ENCODE data around the gene KLHL2. TPM values are rescaled to one million over a fixed set of nuclear protein-coding genes. Genes with fewer than 3 reads are reported as not detected.

The KLHL2 gene
- total and polyA plus RNA-seq, 2 of the 13 experiments (the other 11 are each of a cell fraction or from before 2014, with no cell fraction given) = 9.2 to 17.6 TPM

DNA sequence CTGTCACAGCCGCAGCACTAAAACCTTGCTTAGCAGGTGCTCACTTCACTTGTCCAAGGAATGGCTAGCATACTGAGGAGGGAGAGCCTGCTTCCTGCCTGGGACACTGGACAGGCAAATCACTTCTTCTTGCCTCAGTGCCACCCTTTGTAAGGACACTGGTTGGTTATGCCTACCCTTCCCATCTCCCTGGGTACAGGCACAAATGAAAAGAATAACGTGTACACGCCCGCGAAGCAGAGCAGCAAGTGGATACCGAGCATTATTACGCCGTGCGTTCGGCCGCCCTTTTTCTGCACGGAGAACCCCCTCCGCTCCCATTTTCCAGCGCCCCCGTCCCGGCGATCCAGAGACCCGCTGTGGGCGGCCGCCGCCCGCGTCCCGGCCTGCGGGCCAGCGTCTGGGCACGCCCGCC is 338 bp upstream of the KLHL2 start (continued):
- TF ChIP-seq, protein P1, sequence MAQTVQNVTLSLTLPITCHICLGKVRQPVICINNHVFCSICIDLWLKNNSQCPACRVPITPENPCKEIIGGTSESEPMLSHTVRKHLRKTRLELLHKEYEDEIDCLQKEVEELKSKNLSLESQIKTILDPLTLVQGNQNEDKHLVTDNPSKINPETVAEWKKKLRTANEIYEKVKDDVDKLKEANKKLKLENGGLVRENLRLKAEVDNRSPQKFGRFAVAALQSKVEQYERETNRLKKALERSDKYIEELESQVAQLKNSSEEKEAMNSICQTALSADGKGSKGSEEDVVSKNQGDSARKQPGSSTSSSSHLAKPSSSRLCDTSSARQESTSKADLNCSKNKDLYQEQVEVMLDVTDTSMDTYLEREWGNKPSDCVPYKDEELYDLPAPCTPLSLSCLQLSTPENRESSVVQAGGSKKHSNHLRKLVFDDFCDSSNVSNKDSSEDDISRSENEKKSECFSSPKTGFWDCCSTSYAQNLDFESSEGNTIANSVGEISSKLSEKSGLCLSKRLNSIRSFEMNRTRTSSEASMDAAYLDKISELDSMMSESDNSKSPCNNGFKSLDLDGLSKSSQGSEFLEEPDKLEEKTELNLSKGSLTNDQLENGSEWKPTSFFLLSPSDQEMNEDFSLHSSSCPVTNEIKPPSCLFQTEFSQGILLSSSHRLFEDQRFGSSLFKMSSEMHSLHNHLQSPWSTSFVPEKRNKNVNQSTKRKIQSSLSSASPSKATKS (CRISPR knock-in tag; IDR thresholded peaks at IDR 0.05) = no peak
- TF ChIP-seq SYNCRIP (IDR thresholded peaks at IDR 0.05; ENCODE audit: insufficient read depth, low read depth, low read length) (no peak), ZNF614 (CRISPR knock-in tag; IDR thresholded peaks at IDR 0.05; ENCODE audit: borderline replicate concordance) (peak; percentile 20; the same call in 1 of the 2 replicates), RFX1 (IDR thresholded peaks at IDR 0.05) (no peak), ZNF558 (CRISPR knock-in tag; IDR thresholded peaks at IDR 0.05; ENCODE audit: borderline replicate concordance) (0 out of 2 replicates have a peak, but pooled peaks have one; percentile 7), SALL1 (CRISPR knock-in tag; IDR thresholded peaks at IDR 0.05) (peak; percentile 30; the same call in 1 of the 2 replicates), ZSCAN12 (CRISPR knock-in tag; IDR thresholded peaks at IDR 0.05) (no peak), ZNF263 (CRISPR knock-in tag; IDR thresholded peaks at IDR 0.05) (peak; percentile 48)

DNA sequence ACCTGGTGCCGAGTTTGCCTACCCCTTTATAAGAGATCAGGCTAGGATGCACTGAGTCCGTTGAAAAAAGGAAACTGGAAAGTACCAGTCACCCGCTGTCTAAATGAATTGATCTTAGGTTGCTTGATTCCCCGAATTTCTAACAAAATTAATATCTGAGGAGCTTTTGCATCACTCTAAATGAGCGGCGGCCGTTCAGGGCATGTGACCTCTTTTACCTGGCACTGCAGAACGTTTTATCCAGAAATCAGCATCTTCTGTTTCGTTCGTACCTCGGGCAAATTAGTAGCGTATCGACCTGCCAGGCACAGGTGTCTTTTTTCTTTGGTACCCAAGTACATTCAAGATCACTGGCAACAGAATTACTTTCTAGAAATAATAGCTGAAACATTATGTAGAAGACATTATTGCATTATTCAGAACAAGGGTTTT is 876 bp downstream of the KLHL2 start:
- in situ Hi-C loops (cut with HindIII; ENCODE audit: extremely low pct_ligation_motif_present, low pct_unique_long_range_greater_than_20kb) = loop anchor here (5.0 kb wide), 1 partner anchor 119 kb away; the partner anchor contains the start of gene MSMO1
- H4K20me1 ChIP-seq (ENCODE audit: insufficient read depth, low read length) = no peaks in the 10 kb centered on the region
- H3K4me1 ChIP-seq (ENCODE audit: insufficient read depth, low read length) = peaks cover 47% of the 10 kb centered on the region
- ATAC-seq = peak; percentile 13
- BruUV-seq (replicated peaks) = no TSS peak
- peak overlapping the region; percentile 72 for H3K9ac ChIP-seq (ENCODE audit: insufficient read depth, low read depth, low read length)
- intact Hi-C loops (cut with micrococcal nuclease; ENCODE audit: unreplicated experiment) = loop anchor here (5.0 kb wide), 2 partner anchors 76 to 96 kb away; partner anchors contain the start of gene TMEM192
- peaks cover 35% of the 10 kb centered on the region for H3K79me2 ChIP-seq (ENCODE audit: insufficient read depth, low read length)
- peaks cover 0 to 3% of the 10 kb centered on the region in 2 experiments; a peak in 1 of 5 replicates for H3K27me3 ChIP-seq (ENCODE audit: control insufficient read depth in 1 of 2, insufficient read depth in 2 of 2, low read length in 2 of 2)
- H2AFZ ChIP-seq (ENCODE audit: low read length) = no peak overlapping the region
- POLR2A ChIA-PET = interaction anchor here (2.3 kb wide), 1 partner anchor 120 kb away, joined by 7 read pairs; the partner anchor contains the start of gene MSMO1
- no peaks in the 10 kb centered on the region for H3K36me3 ChIP-seq (replicated peaks in 1 of 2; ENCODE audit: control insufficient read depth in 1 of 2, insufficient read depth in 2 of 2, low read length in 2 of 2)
- CTCF ChIA-PET (ENCODE audit: low intra/inter-chr PET ratio, low total read pairs) = no interaction called here
- 2% methylated on average over 13 of the region's 13 CpGs for WGBS (ENCODE audit: low lambda C conversion rate)
- H3K4me2 ChIP-seq (ENCODE audit: low read depth, low read length) = peak overlapping the region; percentile 87
- DNase-seq (ENCODE audit: low spot score) = no peak
- H3K27ac ChIP-seq (ENCODE audit: extremely low read length, insufficient read depth, low read length) = peak overlapping the region; percentile 43
- peak overlapping the region; percentile 78 to 92 (median 87) for H3K4me3 ChIP-seq (replicated peaks in 1 of 3; ENCODE audit: insufficient read depth in 1 of 3, low read depth in 2 of 3, low read length in 3 of 3)
- FAIRE-seq = no peak
- TF ChIP-seq SAFB2 (CRISPR knock-in tag; IDR thresholded peaks at IDR 0.05; ENCODE audit: borderline replicate concordance, low read depth) (no peak), GTF3A (CRISPR knock-in tag; conservative IDR thresholded peaks at IDR 0.05) (no peak), SAP130 (CRISPR knock-in tag; IDR thresholded peaks at IDR 0.05; ENCODE audit: low read depth) (0 out of 2 replicates have a peak, but pooled peaks have one; percentile 2), ZNF30 (CRISPR knock-in tag; IDR thresholded peaks at IDR 0.05) (no peak)
- TF ChIP-seq, protein P2, sequence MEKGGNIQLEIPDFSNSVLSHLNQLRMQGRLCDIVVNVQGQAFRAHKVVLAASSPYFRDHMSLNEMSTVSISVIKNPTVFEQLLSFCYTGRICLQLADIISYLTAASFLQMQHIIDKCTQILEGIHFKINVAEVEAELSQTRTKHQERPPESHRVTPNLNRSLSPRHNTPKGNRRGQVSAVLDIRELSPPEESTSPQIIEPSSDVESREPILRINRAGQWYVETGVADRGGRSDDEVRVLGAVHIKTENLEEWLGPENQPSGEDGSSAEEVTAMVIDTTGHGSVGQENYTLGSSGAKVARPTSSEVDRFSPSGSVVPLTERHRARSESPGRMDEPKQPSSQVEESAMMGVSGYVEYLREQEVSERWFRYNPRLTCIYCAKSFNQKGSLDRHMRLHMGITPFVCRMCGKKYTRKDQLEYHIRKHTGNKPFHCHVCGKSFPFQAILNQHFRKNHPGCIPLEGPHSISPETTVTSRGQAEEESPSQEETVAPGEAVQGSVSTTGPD (CRISPR knock-in tag; IDR thresholded peaks at IDR 0.05) = no peak
- TF ChIP-seq, protein P3, sequence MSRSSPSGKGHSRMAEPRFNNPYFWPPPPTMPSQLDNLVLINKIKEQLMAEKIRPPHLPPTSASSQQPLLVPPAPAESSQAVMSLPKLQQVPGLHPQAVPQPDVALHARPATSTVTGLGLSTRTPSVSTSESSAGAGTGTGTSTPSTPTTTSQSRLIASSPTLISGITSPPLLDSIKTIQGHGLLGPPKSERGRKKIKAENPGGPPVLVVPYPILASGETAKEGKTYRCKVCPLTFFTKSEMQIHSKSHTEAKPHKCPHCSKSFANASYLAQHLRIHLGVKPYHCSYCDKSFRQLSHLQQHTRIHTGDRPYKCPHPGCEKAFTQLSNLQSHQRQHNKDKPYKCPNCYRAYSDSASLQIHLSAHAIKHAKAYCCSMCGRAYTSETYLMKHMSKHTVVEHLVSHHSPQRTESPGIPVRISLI (CRISPR knock-in tag; IDR thresholded peaks at IDR 0.05; ENCODE audit: borderline replicate concordance) = no peak
- H3K9me3 ChIP-seq (ENCODE audit: low read length) = no peaks in the 10 kb centered on the region
